H1 (cell line): Measurements from ENCODE around the gene CELSR3. TPM values are rescaled to one million over a fixed set of nuclear protein-coding genes. Genes with fewer than 3 reads are reported as not detected.

ENCODE experiments used
- CTCF ChIA-PET: fragments of 300-600 bp; sonication (Branson Sonifier 250); formaldehyde crosslinking; loops from one replicate; lab custom pipeline; 2021; ENCODE audit not compliant: partially characterized antibody; lab: Charles Lee
- POLR2A ChIA-PET: fragments of 300-600 bp; sonication (Branson Sonifier 250); formaldehyde crosslinking; loops from one replicate; lab custom pipeline; 2021; ENCODE audit warnings: inconsistent platforms; ENCODE audit not compliant: partially characterized antibody; lab: Charles Lee
- DNase-seq, 2 experiments: peaks; one replicate each; pipeline versions ENCODE4 v3.0.0 to v3.0.0-alpha.2; 2010 to 2022; ENCODE audit warnings: low spot score in 2 of 2, low read depth in 1 of 2, mixed read lengths in 1 of 2
- FAIRE-seq: peaks from 2 replicates; lab custom pipeline; 2011; peaks lifted over from hg19 to GRCh38; lab: Jason Lieb, UNC
- H2AFZ ChIP-seq: 2 replicates; pipeline ENCODE4 v1.8.1; 2012; ENCODE audit warnings: low read length, inconsistent platforms
- H2AK5ac ChIP-seq: 2 replicates; pipeline ENCODE4 v1.6.1; 2013; ENCODE audit warnings: low read depth, low read length
- H2BK120ac ChIP-seq: replicated peaks from 2 replicates; pipeline ENCODE3; 2013; ENCODE audit warnings: low read depth, low read length, inconsistent platforms
- H2BK12ac ChIP-seq: 2 replicates; pipeline ENCODE4 v1.6.1; 2013; ENCODE audit warnings: low read depth, low read length
- H2BK15ac ChIP-seq: 2 replicates; pipeline ENCODE4 v1.6.1; 2013; ENCODE audit warnings: low read length
- H2BK20ac ChIP-seq: 2 replicates; pipeline ENCODE4 v1.6.1; 2013; ENCODE audit warnings: low read length
- H2BK5ac ChIP-seq: 2 replicates; pipeline ENCODE4 v1.6.1; 2013; ENCODE audit warnings: low read depth, low read length
- H3K14ac ChIP-seq: 2 replicates; pipeline ENCODE4 v1.6.1; 2013; ENCODE audit warnings: inconsistent platforms; ENCODE audit not compliant: insufficient read length
- H3K18ac ChIP-seq: 2 replicates; pipeline ENCODE4 v1.6.1; 2013; ENCODE audit warnings: low read length; ENCODE audit errors: extremely low read depth
- H3K23ac ChIP-seq: 2 replicates; pipeline ENCODE4 v1.6.1; 2013; ENCODE audit warnings: inconsistent platforms; ENCODE audit not compliant: insufficient read length
- H3K23me2 ChIP-seq: 2 replicates; pipeline ENCODE4 v1.6.1; 2013; ENCODE audit warnings: low read depth, low read length
- H3K27ac ChIP-seq: 2 replicates; pipeline ENCODE4 v1.6.1; 2011; ENCODE audit warnings: low read depth, low read length, inconsistent platforms
- H3K27me3 ChIP-seq, 4 experiments: replicated peaks in 1 of 4; 1 replicate in 1 of 4; 2 replicates in 3 of 4; pipeline versions ENCODE4 v1.6.1 to v1.8.1; 2011 to 2013; ENCODE audit warnings: low read length in 3 of 4, mild to moderate bottlenecking in 3 of 4, inconsistent platforms in 2 of 4, mixed read lengths in 2 of 4, moderate library complexity in 1 of 4; ENCODE audit not compliant: control insufficient read depth in 3 of 4, insufficient read depth in 3 of 4; ENCODE audit errors: extremely low read depth in 1 of 4
- H3K36me3 ChIP-seq, 4 experiments: 2 replicates each; pipeline versions ENCODE4 v1.6.1 to v1.8.1; 2011 to 2013; ENCODE audit warnings: mild to moderate bottlenecking in 4 of 4, low read length in 3 of 4, moderate library complexity in 2 of 4, control low read depth in 1 of 4, inconsistent platforms in 1 of 4; ENCODE audit not compliant: insufficient read depth in 4 of 4, control insufficient read depth in 2 of 4
- H3K4ac ChIP-seq: replicated peaks from 2 replicates; pipeline ENCODE3; 2013; ENCODE audit warnings: low read length, low read depth, mixed read lengths, inconsistent platforms; ENCODE audit not compliant: insufficient read length
- H3K4me1 ChIP-seq, 4 experiments: replicated peaks in 1 of 4; 1 replicate in 1 of 4; 2 replicates in 3 of 4; pipeline versions ENCODE4 v1.6.1 to v1.8.1; 2011 to 2013; ENCODE audit warnings: low read length in 3 of 4, inconsistent platforms in 2 of 4, mixed read lengths in 1 of 4; ENCODE audit not compliant: insufficient read depth in 4 of 4, control insufficient read depth in 3 of 4
- H3K4me2 ChIP-seq, 2 experiments: 2 replicates each; pipeline versions ENCODE4 v1.6.1 to v1.8.1; 2011 to 2013; ENCODE audit warnings: low read depth in 2 of 2, low read length in 2 of 2, control low read depth in 1 of 2, inconsistent platforms in 1 of 2, mild to moderate bottlenecking in 1 of 2; ENCODE audit not compliant: insufficient read depth in 1 of 2
- H3K4me3 ChIP-seq, 4 experiments: fragments of 200-600, 300-600 bp in 1 of 4; sonication (generic), shearing (Covaris generic), sonication (Bioruptor Twin) in 1 of 4; 2 replicates each; pipeline versions ENCODE4 v1.5.1 to v1.8.1; 2011 to 2016; ENCODE audit warnings: low read length in 4 of 4, low read depth in 3 of 4, control low read depth in 2 of 4, inconsistent platforms in 2 of 4, mild to moderate bottlenecking in 2 of 4, mixed read lengths in 1 of 4, moderate library complexity in 1 of 4; ENCODE audit not compliant: insufficient read depth in 2 of 4; ENCODE audit errors: extremely low read depth in 1 of 4
- H3K56ac ChIP-seq: replicated peaks from 2 replicates; pipeline ENCODE3; 2013; ENCODE audit warnings: low read depth, mild to moderate bottlenecking, mixed read lengths, low read length, inconsistent platforms; ENCODE audit not compliant: insufficient read length
- H3K79me1 ChIP-seq: 2 replicates; pipeline ENCODE4 v1.6.1; 2013; ENCODE audit warnings: low read depth, low read length, control low read depth
- H3K79me2 ChIP-seq, 2 experiments: 2 replicates each; pipeline versions ENCODE4 v1.6.1 to v1.8.1; 2012 to 2013; ENCODE audit warnings: low read length in 2 of 2, mild to moderate bottlenecking in 2 of 2, inconsistent platforms in 1 of 2; ENCODE audit not compliant: insufficient read depth in 2 of 2, control insufficient read depth in 1 of 2
- H3K9ac ChIP-seq, 4 experiments: replicated peaks in 1 of 4; 1 replicate in 1 of 4; 2 replicates in 3 of 4; pipeline versions ENCODE4 v1.6.1 to v1.8.1; 2011 to 2013; ENCODE audit warnings: low read depth in 3 of 4, low read length in 3 of 4, control low read depth in 2 of 4, mild to moderate bottlenecking in 2 of 4, moderate library complexity in 2 of 4, inconsistent platforms in 1 of 4; ENCODE audit errors: extremely low read depth in 1 of 4
- H3K9me3 ChIP-seq, 2 experiments: 2 replicates each; pipeline versions ENCODE4 v1.6.1 to v1.8.1; 2012 to 2013; ENCODE audit warnings: mild to moderate bottlenecking in 2 of 2, moderate library complexity in 2 of 2, control low read depth in 1 of 2, inconsistent platforms in 1 of 2, low read depth in 1 of 2, low read length in 1 of 2, mixed read lengths in 1 of 2; ENCODE audit not compliant: insufficient read depth in 2 of 2
- H4K20me1 ChIP-seq, 2 experiments: replicated peaks in 1 of 2; 2 replicates each; pipeline versions ENCODE3 to v1.8.1; 2011 to 2013; ENCODE audit warnings: inconsistent platforms in 2 of 2, low read length in 2 of 2, mild to moderate bottlenecking in 1 of 2; ENCODE audit not compliant: insufficient read depth in 2 of 2, control insufficient read depth in 1 of 2
- H4K5ac ChIP-seq: 2 replicates; pipeline ENCODE4 v1.6.1; 2013; ENCODE audit warnings: low read length, low read depth, mixed read lengths, inconsistent platforms; ENCODE audit not compliant: insufficient read length
- H4K8ac ChIP-seq: 2 replicates; pipeline ENCODE4 v1.8.0; 2013; ENCODE audit warnings: mild to moderate bottlenecking, moderate library complexity, low read length, inconsistent platforms; ENCODE audit not compliant: insufficient read depth; ENCODE audit errors: extremely low read depth
- H4K91ac ChIP-seq: replicated peaks from 2 replicates; pipeline ENCODE3; 2013; ENCODE audit warnings: low read length, mixed read lengths, inconsistent platforms; ENCODE audit not compliant: insufficient read length
- E2F6 ChIP-seq: IDR thresholded peaks from 2 replicates; pipeline ENCODE4 v1.6.1; 2012; ENCODE audit warnings: inconsistent platforms
- PHF8 ChIP-seq: fragments of 200-600 bp; sonication (generic); conservative IDR thresholded peaks from 2 replicates; pipeline ENCODE4 v1.7.1; 2012; ENCODE audit warnings: low read depth, mild to moderate bottlenecking, inconsistent platforms, low read length, moderate library complexity
- SP4 ChIP-seq: IDR thresholded peaks from 2 replicates; pipeline ENCODE4 v1.6.1; 2012; ENCODE audit warnings: low read length, inconsistent platforms
- TAF1 ChIP-seq: IDR thresholded peaks from 2 replicates; pipeline ENCODE4 v1.6.1; 2011; ENCODE audit warnings: mild to moderate bottlenecking, low read depth, low read length
- WGBS, 2 experiments: shearing (Covaris generic) in 1 of 2; methylation state at CpG; one replicate each; pipeline versions ENCODE4 v1.1.6 to v1.1.7; 2013 to 2015; ENCODE audit warnings: low lambda C conversion rate in 2 of 2, mixed read lengths in 2 of 2, inconsistent platforms in 1 of 2, low coverage in 1 of 2, missing lambda C conversion rate in 1 of 2; ENCODE audit not compliant: insufficient replicate concordance in 2 of 2, insufficient coverage in 1 of 2, insufficient read length in 1 of 2; ENCODE audit errors: extremely low coverage in 1 of 2, missing lambda C conversion rate in 1 of 2; 5-methylcytosine and 5-hydroxymethylcytosine counted together
- polyA plus RNA-seq, 7 experiments: library from polyadenylated mRNA; depleted of rRNA in 3 of 7; stranded (reverse) in 5 of 7; unstranded in 2 of 7; fragments of >200 nt in 5 of 7; fragments of 200-250 nt in 2 of 7; gene quantifications; 1 replicate in 5 of 7; 2 replicates in 1 of 7; 4 replicates in 1 of 7; pipeline versions ENCODE4 v1.2.1 to v1.2.3, GENCODE V29; 2011 to 2013; ENCODE audit warnings: missing spikeins in 2 of 7, mixed read lengths in 2 of 7
- total RNA-seq: library from RNA; stranded (reverse); fragmentation: NEBNext Ultra II Directional; extraction: Animal tissue kit (Norgen Biotek cat#: 25700); gene quantifications from 2 replicates; pipeline ENCODE4 v1.2.1, GENCODE V29; 2021
- TF ChIP-seq, protein P1 (sequence below), 3 experiments: IDR thresholded peaks; 1 replicate in 2 of 3; 2 replicates in 1 of 3; pipeline versions ENCODE4 v1.5.1 to v1.6.1; 2011; ENCODE audit warnings: low read length in 3 of 3, mild to moderate bottlenecking in 3 of 3, inconsistent platforms in 2 of 3, low read depth in 1 of 3, moderate library complexity in 1 of 3; ENCODE audit not compliant: insufficient read depth in 1 of 3; ENCODE audit errors: control extremely low read depth in 1 of 3

CELSR3 gene
- total and polyA plus RNA-seq, 2 of the 8 experiments (the other 6 are each of a cell fraction or from before 2014, with no cell fraction given): 11.6 to 29.5 TPM

GRCh38 chr3:48591886-48592518, 70.7 kb downstream of the CELSR3 start:
- no peak overlapping the region for H3K4ac ChIP-seq
- H3K27me3 ChIP-seq: peaks cover 0 to 6% (median 0%) of the 10 kb centered on the region in 4 experiments; a peak in 4 of 7 replicates
- no peak overlapping the region for H3K9ac ChIP-seq
- H2BK15ac ChIP-seq: no peak overlapping the region
- H2BK12ac ChIP-seq: no peak overlapping the region
- no peak overlapping the region for H3K4me3 ChIP-seq
- no peak for DNase-seq
- H3K79me2 ChIP-seq: no peaks in the 10 kb centered on the region
- H3K4me1 ChIP-seq: peaks cover 3 to 23% (median 15%) of the 10 kb centered on the region in 4 experiments; a peak in 6 of 7 replicates
- H3K4me2 ChIP-seq: no peak overlapping the region
- H3K56ac ChIP-seq: no peak overlapping the region
- H3K79me1 ChIP-seq: no peaks in the 10 kb centered on the region
- no peak for FAIRE-seq
- H2AK5ac ChIP-seq: no peak overlapping the region
- H2BK120ac ChIP-seq: no peak overlapping the region
- WGBS, 2 experiments: 90% methylated on average over 22 of the region's 22 CpGs; no CpG with 5 or more reads in 1 of the 2 experiments
- POLR2A ChIA-PET: interaction anchor here (1.0 to 1.6 kb wide), 3 partner anchors 12 to 72 kb away, joined by 3 to 5 read pairs (median 3); partner anchors contain the start of gene SLC26A6
- no peak overlapping the region for H2AFZ ChIP-seq
- H3K23ac ChIP-seq: no peak overlapping the region
- H4K5ac ChIP-seq: no peak overlapping the region
- H2BK20ac ChIP-seq: no peak overlapping the region
- H3K27ac ChIP-seq: no peak overlapping the region
- TF ChIP-seq E2F6 (no peak), SP4 (no peak), PHF8 (no peak), TAF1 (no peak)
- TF ChIP-seq, protein P1, sequence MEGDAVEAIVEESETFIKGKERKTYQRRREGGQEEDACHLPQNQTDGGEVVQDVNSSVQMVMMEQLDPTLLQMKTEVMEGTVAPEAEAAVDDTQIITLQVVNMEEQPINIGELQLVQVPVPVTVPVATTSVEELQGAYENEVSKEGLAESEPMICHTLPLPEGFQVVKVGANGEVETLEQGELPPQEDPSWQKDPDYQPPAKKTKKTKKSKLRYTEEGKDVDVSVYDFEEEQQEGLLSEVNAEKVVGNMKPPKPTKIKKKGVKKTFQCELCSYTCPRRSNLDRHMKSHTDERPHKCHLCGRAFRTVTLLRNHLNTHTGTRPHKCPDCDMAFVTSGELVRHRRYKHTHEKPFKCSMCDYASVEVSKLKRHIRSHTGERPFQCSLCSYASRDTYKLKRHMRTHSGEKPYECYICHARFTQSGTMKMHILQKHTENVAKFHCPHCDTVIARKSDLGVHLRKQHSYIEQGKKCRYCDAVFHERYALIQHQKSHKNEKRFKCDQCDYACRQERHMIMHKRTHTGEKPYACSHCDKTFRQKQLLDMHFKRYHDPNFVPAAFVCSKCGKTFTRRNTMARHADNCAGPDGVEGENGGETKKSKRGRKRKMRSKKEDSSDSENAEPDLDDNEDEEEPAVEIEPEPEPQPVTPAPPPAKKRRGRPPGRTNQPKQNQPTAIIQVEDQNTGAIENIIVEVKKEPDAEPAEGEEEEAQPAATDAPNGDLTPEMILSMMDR (IDR thresholded peaks at IDR 0.05; ENCODE audit: control extremely low read depth in 1 of 3, insufficient read depth in 1 of 3, low read depth in 1 of 3, low read length in 3 of 3): no peak
- H4K91ac ChIP-seq: no peak overlapping the region
- CTCF ChIA-PET: interaction anchor here (1.2 to 1.5 kb wide), 3 partner anchors 10 to 32 kb away, joined by 3 to 4 read pairs (median 3); no protein-coding TSS in a partner anchor
- no peak overlapping the region for H3K14ac ChIP-seq
- H3K9me3 ChIP-seq: no peaks in the 10 kb centered on the region
- no peaks in the 10 kb centered on the region for H3K36me3 ChIP-seq
- H3K18ac ChIP-seq: no peak overlapping the region
- peaks cover 0 to 8% of the 10 kb centered on the region in 2 experiments for H4K20me1 ChIP-seq
- peaks cover 1% of the 10 kb centered on the region; the same call in 1 of the 2 replicates for H3K23me2 ChIP-seq
- no peak overlapping the region for H2BK5ac ChIP-seq
- H4K8ac ChIP-seq: no peak overlapping the region
